Skeletal muscle tissue (tissue), 4 donors: ENCODE results near the gene ALDH8A1. TPM values are rescaled to one million over a fixed set of nuclear protein-coding genes. Genes with fewer than 3 reads are reported as not detected.
"Not testable (repeated sequence)": the region's sequence is repeated elsewhere in the genome, so short reads cannot be mapped to it uniquely, and the experiment has no call there.

ENCODE experiments used
- H3K27ac ChIP-seq: one replicate; pipeline ENCODE4 v1.7.0; 2013; ENCODE audit warnings: mild to moderate bottlenecking, low read depth, low read length, inconsistent platforms
- H3K27me3 ChIP-seq, 3 donors: one replicate each; pipeline ENCODE4 v1.7.0; 2013; ENCODE audit warnings: low read length in 3 of 3; ENCODE audit not compliant: control insufficient read depth in 3 of 3, insufficient read depth in 3 of 3
- H3K36me3 ChIP-seq, 3 donors: one replicate each; pipeline ENCODE4 v1.7.0; 2013; ENCODE audit warnings: low read length in 3 of 3; ENCODE audit not compliant: control insufficient read depth in 3 of 3, insufficient read depth in 3 of 3
- H3K4me1 ChIP-seq, 3 donors: one replicate each; pipeline ENCODE4 v1.7.0; 2013; ENCODE audit warnings: low read length in 3 of 3, mild to moderate bottlenecking in 3 of 3; ENCODE audit not compliant: control insufficient read depth in 3 of 3, insufficient read depth in 3 of 3
- H3K4me3 ChIP-seq, 3 donors: one replicate each; pipeline ENCODE4 v1.7.0; 2013; ENCODE audit warnings: low read length in 3 of 3
- H3K9ac ChIP-seq, 3 donors: one replicate each; pipeline ENCODE4 v1.7.0; 2013; ENCODE audit warnings: low read length in 3 of 3, mild to moderate bottlenecking in 3 of 3, moderate library complexity in 2 of 3, low read depth in 1 of 3
- H3K9me3 ChIP-seq, 3 donors: one replicate each; pipeline ENCODE4 v1.7.0; 2013; ENCODE audit warnings: low read length in 3 of 3; ENCODE audit not compliant: control insufficient read depth in 3 of 3
- total RNA-seq: library from RNA; depleted of rRNA; stranded (reverse); fragments of >200 nt; gene quantifications from one replicate; pipeline ENCODE4 v1.2.3, GENCODE V29; 2014
- donor health status: Osteomylitis.

Gene ALDH8A1
- total RNA-seq, 1 donor from 2014 or later = 0.52 TPM

GRCh38 chr6:134920422-134920821 lies 29.5 kb downstream of the ALDH8A1 start:
- Histone ChIP-seq H3K4me1 (peaks cover 0 to 4% (median 4%) of the 10 kb centered on the region in 3 donors), H3K27ac (no peak overlapping the region), H3K36me3 (peaks cover 2 to 5% (median 5%) of the 10 kb centered on the region in 3 donors), H3K9ac (no peak overlapping the region), H3K4me3 (no peak overlapping the region), H3K27me3 (no peaks in the 10 kb centered on the region), H3K9me3 (no peaks in the 10 kb centered on the region)

DNA sequence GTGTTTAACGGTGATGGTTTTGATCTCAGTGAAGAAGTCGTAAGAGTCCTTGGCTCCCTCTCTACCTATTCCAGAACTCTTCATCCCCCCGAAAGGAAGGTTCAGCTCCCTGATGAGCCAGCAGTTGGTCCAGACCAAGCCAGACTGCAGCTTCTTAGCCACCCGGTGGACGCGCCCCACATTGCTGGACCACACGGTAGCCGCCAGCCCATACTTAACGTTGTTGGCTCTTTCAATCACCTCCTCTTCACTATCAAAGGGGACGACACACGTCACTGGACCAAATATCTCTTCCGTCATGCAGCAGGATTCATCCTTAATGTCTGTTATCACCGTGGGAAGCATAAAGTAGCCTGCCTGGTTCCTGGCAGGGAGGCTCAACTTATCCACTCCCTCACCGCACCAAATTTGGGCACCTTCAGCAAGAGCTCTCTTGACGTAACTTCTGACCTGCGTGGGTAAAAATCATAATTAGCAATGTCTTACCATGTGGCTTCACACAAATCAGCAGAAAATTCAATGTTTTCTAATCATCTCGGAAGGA lies 31.4 kb downstream of the ALDH8A1 start:
- H3K9me3 ChIP-seq = no peaks in the 10 kb centered on the region
- no peak overlapping the region for H3K9ac ChIP-seq
- peaks cover 2 to 5% (median 5%) of the 10 kb centered on the region in 3 donors for H3K36me3 ChIP-seq
- H3K27me3 ChIP-seq = no peaks in the 10 kb centered on the region
- no peak overlapping the region for H3K27ac ChIP-seq
- H3K4me1 ChIP-seq = peaks cover 0 to 4% (median 4%) of the 10 kb centered on the region in 3 donors
- H3K4me3 ChIP-seq = no peak overlapping the region

DNA sequence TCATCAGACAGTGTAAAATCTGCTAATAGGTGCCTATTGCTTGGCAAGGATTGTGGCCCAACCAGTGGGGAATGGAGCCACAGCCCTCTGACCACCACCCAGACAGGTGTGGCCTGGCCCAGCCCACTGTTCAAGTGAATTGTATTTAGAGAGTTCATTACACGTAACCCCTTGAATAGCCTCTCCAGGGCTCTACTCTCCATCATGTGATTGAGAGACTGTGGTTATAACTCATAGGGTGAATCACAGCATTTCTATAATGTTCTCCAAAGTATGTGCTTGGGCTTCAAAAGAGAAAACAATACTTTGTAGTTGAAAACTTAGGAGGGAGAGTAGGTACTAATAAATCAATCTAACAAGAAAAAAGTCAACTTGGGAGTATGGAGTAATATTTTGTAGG lies 38.4 kb downstream of the ALDH8A1 start:
- H3K27ac ChIP-seq = no peak overlapping the region
- H3K4me3 ChIP-seq = no peak overlapping the region
- peaks cover 2 to 17% (median 9%) of the 10 kb centered on the region in 3 donors for H3K4me1 ChIP-seq
- no peaks in the 10 kb centered on the region for H3K27me3 ChIP-seq
- no peaks in the 10 kb centered on the region for H3K36me3 ChIP-seq
- no peaks in the 10 kb centered on the region for H3K9me3 ChIP-seq
- H3K9ac ChIP-seq = no peak overlapping the region

GRCh38 chr6:134910593-134910935 lies 39.3 kb downstream of the ALDH8A1 start:
- Histone ChIP-seq H3K4me3 (no peak overlapping the region), H3K27me3 (no peaks in the 10 kb centered on the region), H3K9ac (no peak overlapping the region), H3K9me3 (no peaks in the 10 kb centered on the region), H3K36me3 (no peaks in the 10 kb centered on the region), H3K27ac (peak overlapping the region; percentile 70), H3K4me1 (peaks cover 2 to 17% (median 9%) of the 10 kb centered on the region in 3 donors)

GRCh38 chr6:134909701-134910592 lies 40.0 kb downstream of the ALDH8A1 start:
- H3K4me3 ChIP-seq = no peak overlapping the region
- peak overlapping the region; percentile 70 for H3K27ac ChIP-seq
- H3K36me3 ChIP-seq = no peaks in the 10 kb centered on the region
- no peak overlapping the region for H3K9ac ChIP-seq
- H3K4me1 ChIP-seq = peaks cover 2 to 17% (median 9%) of the 10 kb centered on the region in 3 donors
- no peaks in the 10 kb centered on the region for H3K27me3 ChIP-seq
- H3K9me3 ChIP-seq = no peaks in the 10 kb centered on the region

- Histone ChIP-seq H3K36me3 (no peaks in the 10 kb centered on the region), H3K4me3 (peak overlapping the region; percentile 4 to 63 (median 30)), H3K27ac (peak overlapping the region; percentile 70), H3K4me1 (peaks cover 2 to 17% (median 9%) of the 10 kb centered on the region in 3 donors), H3K9me3 (no peaks in the 10 kb centered on the region), H3K27me3 (no peaks in the 10 kb centered on the region), H3K9ac (peak overlapping the region in 2 of 3 donors; percentile 12 to 40)
Measured at GRCh38 chr6:134908906-134909516, 40.9 kb downstream of the ALDH8A1 start.

- peaks cover 6 to 21% (median 18%) of the 10 kb centered on the region in 3 donors for H3K4me1 ChIP-seq
- H3K9ac ChIP-seq, H3K27me3 ChIP-seq, H3K9me3 ChIP-seq, H3K36me3 ChIP-seq, H3K4me3 ChIP-seq, H3K27ac ChIP-seq: not testable (repeated sequence)
Measured at GRCh38 chr6:134904731-134905130, 45.2 kb downstream of the ALDH8A1 start.

GRCh38 chr6:134903448-134903847 lies 46.5 kb downstream of the ALDH8A1 start:
- no peak overlapping the region for H3K4me3 ChIP-seq
- no peak overlapping the region for H3K27ac ChIP-seq
- no peaks in the 10 kb centered on the region for H3K9me3 ChIP-seq
- peaks cover 4 to 11% (median 8%) of the 10 kb centered on the region in 3 donors for H3K4me1 ChIP-seq
- no peaks in the 10 kb centered on the region for H3K27me3 ChIP-seq
- no peak overlapping the region for H3K9ac ChIP-seq
- no peaks in the 10 kb centered on the region for H3K36me3 ChIP-seq

GRCh38 chr6:134902936-134903335 lies 47.0 kb downstream of the ALDH8A1 start:
- H3K27ac ChIP-seq = no peak overlapping the region
- no peak overlapping the region for H3K9ac ChIP-seq
- no peaks in the 10 kb centered on the region for H3K9me3 ChIP-seq
- no peaks in the 10 kb centered on the region for H3K36me3 ChIP-seq
- H3K4me1 ChIP-seq = peaks cover 4 to 11% (median 5%) of the 10 kb centered on the region in 3 donors
- no peak overlapping the region for H3K4me3 ChIP-seq
- H3K27me3 ChIP-seq = no peaks in the 10 kb centered on the region
